NCI-H2196 treated with DMSO at 0.1 percent for 48 hours (cell line): ENCODE measurements around the gene TEAD1.

Experiments used
- DNase-seq: peaks from one replicate; lab custom pipeline; 2025; ENCODE audit not compliant: unreplicated experiment; lab: John Stamatoyannopoulos, UW

Gene TEAD1

DNA sequence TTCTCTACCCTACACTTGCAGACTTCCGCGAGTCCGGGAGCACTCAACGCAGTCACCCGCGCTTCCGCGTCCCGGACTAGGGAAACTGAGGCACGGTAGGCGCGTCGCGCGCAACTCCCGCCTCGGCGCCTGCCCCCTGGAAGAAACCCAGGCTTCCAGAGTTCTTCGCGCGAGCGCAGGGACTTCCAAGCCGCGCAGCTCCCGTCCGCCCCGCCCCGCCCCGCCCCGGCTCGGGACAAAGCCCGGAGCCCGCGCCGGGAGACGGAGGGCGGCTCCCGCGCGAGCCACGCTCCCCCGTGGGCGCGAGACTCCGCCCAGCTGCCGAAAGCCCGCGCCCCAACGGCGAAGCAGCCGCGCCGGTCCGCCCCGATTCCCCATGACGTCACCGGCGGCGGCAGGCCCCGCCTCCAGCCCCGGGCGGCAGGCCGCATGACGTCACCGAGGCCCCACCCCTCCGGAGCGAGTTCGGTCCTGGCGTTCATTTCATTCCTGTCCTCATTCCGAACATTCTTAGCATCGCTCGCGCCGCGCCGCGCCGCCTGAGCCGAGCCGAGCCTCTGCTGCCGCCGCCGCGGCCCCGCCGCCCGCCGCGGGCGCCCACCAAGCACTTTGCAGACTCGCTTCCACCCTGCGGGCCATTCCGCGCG is at the start of gene TEAD1:
Gene TEAD1 (plus strand): TSS at position 498 of the 647 bp plus-strand sequence.
- peak; percentile 87 for DNase-seq

DNA sequence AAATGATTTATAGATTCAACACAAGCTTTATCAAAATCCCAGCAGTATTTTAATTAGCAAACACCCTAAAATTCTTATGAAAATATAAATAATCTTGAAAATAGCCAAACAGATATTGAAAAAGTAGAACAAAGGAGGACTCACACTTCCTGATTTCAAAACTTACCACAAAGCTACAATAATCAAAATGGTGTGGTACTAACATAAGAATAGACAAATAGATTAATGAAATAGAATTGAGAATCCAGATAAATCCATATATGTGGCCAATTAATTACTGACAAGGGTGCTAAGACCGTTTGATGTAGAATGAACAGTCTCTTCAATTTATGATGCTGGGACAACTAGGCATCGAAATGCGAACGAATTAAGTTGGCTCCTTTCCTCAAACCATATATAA is 49.6 kb upstream of the TEAD1 start:
- no peak for DNase-seq

DNA sequence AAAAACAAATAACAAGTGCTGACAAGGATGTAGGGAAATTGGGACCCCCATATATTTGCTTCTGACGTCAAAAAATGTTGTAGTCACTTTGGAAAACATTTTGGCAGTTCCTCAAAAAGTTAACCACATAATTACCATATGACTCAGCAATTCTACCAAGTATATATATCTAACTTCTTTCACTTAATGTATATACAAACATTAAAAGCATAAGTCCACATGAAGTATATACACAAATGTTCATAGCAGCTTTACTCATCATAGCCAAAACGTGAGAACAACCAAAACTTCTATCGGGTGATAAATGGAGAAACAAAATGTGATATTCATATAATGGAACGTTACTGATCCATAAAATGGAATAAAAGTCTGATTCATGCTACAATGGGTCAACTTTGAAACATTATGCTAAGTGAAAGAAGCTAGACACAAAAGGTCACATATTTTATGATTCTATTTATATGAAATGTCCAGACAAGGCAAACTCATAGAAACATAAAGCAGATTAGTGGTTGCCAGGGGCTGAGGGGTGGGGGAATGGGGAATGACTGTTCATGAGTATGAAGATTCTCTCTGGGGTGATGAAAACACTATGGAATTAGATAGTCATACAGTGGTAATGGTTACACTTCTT is 48.7 kb upstream of the TEAD1 start:
- DNase-seq, result no peak

DNA sequence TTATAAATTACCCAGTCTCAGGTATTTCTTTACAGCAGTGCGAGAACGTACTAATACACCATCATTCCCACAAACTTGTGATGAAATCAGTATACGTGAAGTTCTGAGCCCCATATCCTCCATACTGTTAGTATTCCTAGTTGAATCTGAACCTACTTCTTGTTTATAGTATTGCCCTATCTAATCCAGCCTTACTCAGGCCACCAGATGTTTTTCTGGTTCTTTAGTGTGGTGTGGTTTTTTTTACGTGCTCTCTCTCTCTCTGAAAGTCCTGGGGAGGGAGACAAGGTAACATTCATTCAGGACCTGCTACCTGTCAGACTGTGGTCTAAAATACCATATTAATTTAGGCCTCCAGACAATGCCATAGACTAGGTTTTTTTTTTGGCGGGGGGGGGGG is 47.6 kb upstream of the TEAD1 start:
- no peak for DNase-seq

DNA sequence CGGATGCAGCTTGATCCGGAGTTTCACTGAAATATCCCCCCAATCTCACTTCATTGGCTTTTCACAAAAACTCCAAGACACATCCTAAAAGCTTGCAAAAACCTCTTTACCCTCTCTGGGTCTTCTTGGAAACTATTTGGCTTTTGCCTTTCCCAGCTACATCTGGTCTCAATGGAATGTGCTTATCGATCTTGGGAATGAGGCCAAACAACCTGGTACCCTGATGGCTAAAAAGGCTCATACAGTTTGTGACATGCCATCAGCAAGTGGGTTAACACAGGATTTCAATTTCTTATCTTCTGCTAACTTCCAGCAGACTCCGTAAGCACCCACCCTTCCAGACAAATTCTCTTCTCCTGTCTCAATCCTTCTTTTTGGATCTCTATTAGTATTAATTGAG is 45.9 kb upstream of the TEAD1 start:
- no peak for DNase-seq

DNA sequence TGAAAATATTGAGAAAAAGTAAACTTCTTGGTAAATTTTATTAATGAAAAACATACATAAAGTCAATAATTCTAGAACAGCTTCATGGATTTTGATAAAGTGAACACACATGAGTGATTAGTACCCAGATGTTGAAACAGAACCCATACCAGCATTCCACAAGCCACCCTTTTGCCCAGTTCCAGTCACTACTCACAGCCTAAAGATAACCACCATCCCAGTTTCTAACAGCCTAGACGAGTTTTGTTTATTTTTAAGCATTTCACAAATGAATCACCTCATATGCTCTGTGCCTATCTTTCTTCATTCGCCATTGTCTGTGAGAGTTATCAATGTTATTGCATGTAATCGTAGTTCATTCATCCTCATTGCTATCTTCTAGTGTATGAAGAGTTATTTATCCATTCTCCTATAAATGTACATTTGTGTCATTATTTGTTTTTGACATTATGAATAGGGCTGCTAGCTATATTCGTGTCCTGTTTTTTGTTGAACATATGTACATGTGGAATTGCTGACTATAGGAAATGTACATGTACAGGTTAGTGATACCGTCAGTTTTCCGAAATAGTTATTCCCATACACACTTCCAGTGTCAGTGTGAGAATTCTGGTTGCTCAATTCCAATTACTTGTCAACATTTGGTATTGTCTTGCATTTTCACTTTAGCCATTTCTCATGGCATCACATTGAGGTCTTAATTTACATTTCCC is 44.5 kb upstream of the TEAD1 start:
- no peak for DNase-seq

DNA sequence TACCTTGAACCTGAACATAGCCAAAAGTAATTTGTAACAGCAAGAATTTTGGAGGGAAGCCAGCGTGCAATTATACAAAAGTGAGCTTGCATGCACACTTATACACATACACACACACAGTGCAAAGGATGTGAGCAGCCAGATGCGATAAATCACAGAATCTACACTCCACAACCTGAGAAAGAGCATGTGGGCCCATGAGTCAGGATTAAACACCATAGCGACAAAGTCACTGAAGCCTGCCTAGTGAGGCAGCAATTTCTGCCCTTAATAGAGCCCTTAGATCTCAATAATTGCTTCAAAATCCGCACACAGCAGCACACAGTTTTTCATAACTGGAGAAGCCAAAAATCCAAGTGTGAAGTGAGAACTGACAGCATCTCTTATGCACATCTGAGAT is 42.6 kb upstream of the TEAD1 start:
- no peak for DNase-seq

DNA sequence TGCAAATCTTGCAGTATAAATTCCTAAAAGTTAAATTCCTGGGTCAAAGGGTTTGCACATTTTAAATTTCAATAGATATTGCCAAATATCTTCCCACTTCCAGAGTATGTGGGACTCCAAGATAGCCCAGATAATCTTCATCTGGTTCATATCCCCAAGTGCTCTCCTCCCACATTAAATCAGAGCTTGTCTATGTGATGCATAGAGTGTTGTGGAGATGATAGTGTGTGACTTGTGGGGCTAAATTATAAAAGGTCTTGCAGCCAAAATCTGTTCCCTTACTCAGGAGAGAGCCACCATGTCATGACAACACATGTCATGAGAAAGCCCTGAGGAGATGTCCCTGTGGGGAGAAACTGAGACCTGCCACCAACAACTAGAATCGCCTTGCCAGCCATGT is 39.9 kb upstream of the TEAD1 start:
- DNase-seq, result no peak

DNA sequence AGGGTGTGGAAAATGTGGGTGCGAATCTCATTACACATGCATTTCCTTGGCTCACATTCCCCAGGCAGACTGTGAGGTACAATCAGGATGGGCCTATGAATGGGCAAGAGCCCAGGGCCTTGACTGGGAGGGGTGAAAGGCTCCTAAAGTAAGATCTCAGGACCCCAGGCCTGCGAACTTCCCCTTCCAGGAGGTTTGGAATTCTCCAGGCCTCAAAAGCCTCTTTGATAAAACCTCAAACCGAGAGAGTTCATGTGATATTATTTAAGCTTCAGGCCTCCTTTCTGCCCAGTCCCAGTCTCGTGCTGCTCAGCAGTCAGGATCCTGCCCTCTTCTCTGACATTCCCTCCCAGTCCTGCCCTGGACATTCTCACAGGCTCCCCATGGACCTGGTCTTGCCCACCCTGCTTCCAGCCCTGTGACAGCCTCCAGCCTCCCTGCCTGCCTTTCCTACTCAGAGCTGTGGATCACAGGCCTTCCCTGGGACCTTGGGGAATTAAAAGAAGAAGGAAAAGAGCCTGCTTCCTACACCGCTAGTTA is 37.3 kb upstream of the TEAD1 start:
- no peak for DNase-seq

DNA sequence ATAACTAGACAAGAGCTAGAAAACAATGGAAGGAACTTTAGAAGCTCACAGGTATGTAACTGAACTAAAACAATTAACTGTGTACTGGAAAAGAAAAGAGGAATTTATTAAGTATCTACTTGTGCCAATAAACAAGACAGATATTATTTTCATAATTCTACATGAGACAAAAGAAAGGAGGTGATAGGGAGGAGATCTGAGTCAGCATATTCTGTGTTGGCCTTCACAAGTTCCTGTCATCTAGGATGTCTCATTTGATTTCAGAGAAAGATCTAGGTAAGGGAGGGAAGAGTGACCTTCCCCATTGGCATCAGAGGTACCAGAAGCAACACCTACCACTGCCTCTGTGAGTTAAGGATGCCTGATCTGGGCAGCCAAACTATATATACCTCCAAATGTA is 34.8 kb upstream of the TEAD1 start:
- no peak for DNase-seq

DNA sequence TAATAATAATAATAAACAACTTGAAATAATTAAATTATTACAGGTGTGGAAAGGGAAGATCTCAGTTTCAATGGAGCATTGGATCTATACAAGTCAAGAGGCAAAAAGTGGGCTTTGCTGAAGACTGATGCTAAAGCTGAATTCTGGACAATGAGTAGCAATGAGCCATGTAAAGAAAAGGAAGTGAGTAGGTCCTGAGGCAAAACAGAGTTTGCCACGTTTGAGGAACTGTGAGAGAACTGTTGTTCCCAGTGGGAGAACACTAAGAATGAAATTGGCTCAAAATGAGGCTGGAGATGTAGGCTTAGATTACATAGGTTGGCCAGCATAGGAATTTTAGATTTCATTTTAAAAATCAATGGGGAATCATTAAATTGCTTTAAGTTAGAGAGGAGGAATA is 33.9 kb upstream of the TEAD1 start:
- DNase-seq, result no peak

DNA sequence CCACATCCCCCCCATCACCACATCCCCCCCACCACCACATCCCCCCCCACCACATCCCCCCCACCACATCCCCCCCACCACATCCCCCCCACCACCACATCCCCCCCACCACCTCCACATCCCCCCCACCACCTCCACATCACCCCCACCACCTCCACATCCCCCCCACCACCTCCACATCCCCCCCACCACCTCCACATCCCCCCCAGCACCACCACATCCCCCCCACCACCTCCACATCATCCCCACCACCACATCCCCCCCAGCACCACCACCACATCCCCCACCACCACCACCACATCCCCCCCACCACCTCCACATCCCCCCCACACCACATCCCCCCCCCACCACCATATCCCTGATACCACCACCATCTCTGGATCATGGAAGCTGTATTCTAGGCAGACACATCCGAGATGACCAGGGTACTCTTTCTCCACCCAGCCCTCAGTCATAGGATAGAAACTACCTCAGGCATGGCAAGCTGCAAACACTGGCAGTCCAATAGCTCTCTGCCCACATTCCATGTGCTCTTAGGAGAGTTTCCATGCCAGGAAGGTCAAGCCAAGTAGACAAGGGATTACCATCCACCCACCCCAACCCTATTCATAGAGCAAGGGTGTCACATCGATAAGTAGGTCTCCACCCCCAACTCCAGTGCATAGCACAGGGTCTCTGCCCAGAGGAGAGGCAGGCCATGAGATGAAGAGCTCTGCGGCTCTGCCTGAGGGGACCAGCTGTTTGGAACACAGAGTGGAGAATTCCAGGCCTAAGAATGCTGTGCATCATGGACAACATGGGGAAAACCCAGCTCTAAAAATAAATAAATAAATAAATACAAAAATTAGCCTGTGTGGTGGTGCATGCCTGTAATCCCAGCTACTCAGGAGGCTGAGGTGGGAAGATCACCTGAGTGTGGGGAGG is 33.0 kb upstream of the TEAD1 start:
- no peak for DNase-seq

DNA sequence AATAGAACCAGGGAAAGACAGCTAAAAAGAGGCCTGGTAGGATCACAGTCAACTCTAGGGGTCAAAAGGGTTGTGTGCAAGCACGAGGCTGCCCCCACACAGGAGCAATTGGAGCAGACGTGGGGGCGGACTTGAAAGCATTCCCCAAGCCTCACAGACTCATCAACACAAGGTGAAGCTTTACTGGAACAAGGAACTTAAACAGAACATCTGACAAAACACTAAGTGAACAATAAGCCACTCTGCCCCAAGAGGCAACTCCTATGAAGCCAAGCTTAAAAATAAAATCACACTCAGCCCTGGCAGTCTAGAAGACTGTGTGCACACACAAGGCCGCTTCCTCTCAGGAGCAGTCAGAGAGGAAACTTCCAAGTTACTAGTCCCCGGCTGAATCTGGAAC is 32.2 kb upstream of the TEAD1 start:
- no peak for DNase-seq

DNA sequence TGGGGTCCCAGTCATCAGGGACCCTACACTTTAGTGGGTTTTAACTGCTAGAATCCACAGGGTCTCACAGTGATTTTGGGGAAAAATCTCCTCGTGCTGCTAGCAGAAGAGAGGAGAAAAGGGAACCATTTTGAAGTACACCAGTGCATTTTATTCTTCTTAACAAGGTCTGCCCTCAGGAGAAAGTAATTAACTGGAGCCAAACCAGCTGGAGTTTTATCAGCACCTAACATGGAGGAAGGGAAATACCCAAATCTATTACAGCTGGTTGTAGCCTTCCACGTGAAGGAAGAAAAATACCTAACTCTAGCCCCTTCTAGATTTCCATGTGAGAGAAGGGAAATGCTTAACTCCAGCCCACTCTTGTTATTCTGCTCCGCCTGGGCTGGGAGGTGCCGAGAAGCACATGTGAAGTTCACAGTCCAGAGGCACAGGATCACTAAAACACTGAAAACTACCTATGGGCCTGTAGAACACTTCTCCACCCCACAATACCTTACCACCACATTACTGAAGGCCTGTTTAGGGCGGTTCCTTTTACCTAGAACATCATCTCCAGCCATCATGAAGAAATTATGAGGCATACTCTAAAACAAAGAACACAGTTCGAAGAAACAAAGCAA is 31.3 kb upstream of the TEAD1 start:
- DNase-seq, result no peak

DNA sequence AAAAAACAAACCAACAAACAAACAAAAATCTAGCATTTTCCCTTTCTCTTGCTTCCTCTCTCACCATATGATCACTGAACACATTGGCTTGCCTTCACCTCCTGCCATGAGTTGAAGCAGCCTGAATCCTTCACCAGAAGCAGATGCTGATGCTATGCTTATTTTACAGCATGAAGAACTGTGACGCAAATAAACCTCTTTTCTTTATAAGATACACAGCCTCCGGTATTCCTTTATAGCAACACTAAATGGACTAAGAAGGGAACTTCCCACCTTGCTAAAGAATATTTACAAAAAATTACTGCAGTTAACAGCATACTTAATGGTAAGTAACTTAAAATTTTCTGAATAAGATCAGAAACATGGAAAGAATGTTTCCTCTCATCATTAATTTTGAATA is 27.7 kb upstream of the TEAD1 start:
- no peak for DNase-seq

DNA sequence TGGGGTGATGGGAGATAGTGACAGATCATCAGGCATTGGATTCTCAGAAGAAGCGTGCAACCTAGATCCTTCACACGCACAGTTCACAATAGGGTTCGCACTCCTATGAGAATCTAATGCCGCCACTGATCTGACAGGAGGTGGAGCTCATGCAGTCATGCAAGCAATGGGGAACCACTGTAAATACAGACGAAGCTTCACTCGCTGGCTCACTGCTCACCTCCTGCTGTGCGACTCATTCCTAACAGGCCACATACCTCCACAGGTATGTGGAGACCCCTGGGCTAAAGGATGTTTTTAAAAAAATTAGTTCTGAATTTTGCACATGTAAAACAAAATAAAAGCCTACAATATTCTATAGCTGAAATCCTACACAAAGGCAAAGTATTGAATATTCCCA is 20.5 kb upstream of the TEAD1 start:
- DNase-seq, result no peak

DNA sequence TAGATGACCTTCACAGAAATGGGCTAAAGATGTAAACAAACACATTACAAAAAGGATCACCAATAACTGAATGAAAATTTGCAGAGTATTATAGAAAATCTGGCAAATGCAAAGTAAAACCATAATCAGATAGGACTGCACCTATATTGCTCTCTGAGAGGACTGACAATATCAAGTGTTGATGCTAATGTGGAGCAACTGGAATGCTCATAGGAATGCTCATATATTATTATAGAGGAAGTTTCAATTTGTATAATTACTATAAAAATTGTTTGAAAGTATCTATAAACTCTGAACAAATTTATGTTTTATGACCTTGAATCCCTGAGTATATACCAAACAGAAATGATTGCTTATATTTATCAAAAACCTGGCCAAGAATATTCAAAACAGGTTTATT is 18.4 kb upstream of the TEAD1 start:
- no peak for DNase-seq

DNA sequence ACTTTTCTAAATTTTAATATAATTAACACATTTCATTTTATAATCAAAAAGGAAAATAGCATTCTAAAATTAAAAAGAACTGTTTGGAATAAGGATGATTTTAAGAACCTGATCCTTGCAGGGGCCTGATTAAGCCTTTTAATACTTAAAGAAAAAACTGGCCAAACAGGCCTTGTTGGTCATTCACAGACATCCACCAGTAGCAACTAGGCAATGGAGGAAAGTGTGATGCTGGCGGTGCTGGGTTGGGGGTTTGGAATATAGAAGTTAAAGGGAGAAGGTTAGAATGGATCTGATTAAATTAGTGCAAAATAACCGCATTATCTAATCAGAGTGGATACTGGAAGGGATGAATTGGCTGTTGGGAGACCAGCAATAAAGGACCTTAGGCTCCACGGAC is 16.9 kb upstream of the TEAD1 start:
- DNase-seq, result no peak

DNA sequence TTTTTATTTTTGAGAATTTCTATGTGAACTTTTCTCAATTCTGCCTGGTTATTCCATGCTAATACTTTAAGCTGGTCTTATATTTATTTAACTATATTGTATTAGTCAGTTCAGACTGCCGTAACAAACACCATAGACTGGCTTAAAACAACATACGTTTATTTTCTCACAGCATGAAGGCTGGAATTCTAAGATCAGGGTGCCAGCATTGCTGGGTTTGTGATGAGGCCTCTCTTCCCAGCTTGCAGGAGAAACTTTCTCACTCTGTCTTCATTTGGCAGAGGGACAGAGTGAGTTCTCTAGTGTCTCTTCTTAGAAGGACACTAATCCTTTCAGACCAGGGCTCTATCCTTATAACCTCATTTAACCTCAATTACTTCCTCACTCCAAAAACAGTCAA is 16.2 kb upstream of the TEAD1 start:
- no peak for DNase-seq

DNA sequence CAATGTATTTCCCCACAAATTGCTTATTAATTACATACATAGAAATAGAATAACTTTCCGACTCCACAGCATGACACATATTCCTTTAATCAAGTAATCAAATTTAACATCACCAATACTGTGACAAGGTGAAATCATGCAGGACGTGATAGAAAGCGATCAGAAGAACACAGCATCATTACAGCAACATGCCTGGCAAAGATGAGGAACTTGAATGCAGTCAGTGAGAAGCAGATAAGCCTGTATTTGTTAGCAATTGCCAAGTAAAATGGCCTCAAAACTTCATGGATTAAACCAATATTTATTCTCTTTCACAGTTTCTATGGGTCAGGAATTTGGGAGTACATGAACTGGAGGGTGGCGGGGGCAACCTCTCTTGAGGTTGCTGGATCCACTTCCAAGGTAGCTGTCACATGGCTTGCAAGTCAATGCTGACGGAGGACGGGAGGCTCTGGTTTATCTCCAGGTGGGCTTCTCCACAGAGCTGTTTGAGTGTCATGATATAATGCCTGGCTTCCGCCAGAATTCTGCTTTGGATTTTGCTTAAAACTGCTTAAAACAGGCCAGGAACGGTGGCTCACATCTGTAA is 12.0 kb upstream of the TEAD1 start:
- no peak for DNase-seq
